Right ventricle myocardium superior (tissue), 1 donor: Measurements from ENCODE around the gene ARHGAP1. TPM values are rescaled to one million over a fixed set of nuclear protein-coding genes. Genes with fewer than 3 reads are reported as not detected.
A peak's percentile ranks its signal among the peaks of the same experiment; 100 is the strongest.
"Not testable (repeated sequence)": the region's sequence is repeated elsewhere in the genome, so short reads cannot be mapped to it uniquely, and the experiment has no call there.

ENCODE experiments used
- ATAC-seq: fragments of 200-7000 bp; cut with Tn5 transposase; one replicate; pipeline ENCODE4 v1.9.1; 2020; ENCODE audit warnings: mild to moderate bottlenecking; ENCODE audit not compliant: poor library complexity
- DNase-seq: peaks from one replicate; pipeline ENCODE4 v3.0.0-alpha.2; 2020
- intact Hi-C: fragments of 100-400 bp; cut with DNase I; formaldehyde crosslinking; loops from one replicate; pipeline ENCODE4 v1.11.2; 2022
- total RNA-seq: library from RNA; stranded (reverse); fragmentation: NEBNext Ultra II Directional; extraction: Animal tissue kit (Norgen Biotek cat#: 25700); gene quantifications from one replicate; pipeline ENCODE4 v1.2.1, GENCODE V29; 2021
- donor health status: DM: no; HTN: yes; CAD: no; lungs with severe emphysema.

The ARHGAP1 gene
- total RNA-seq, 1 donor from 2014 or later, result 60.9 TPM

DNA sequence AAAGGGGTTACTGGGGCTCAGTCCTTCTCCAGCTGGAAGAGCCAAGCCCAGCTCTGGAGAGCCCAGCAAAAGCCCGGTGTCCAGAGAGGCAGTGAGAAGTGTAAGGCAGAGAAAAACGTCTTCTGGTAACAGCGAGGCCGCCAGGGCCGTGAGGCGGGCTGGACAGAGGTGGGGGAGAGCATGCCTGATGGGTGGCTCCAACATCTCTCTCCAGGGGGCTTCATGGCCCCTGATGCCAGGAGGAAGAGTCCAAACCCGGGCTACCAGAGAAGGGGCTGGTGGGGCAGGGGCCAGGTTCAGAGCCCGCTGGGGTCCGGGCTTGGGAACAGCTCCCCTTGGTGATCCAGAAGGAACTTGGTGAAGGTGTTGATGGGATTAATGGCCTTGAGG lies 21.7 kb downstream of the ARHGAP1 start:
- intact Hi-C loops, result no loop called here

DNA sequence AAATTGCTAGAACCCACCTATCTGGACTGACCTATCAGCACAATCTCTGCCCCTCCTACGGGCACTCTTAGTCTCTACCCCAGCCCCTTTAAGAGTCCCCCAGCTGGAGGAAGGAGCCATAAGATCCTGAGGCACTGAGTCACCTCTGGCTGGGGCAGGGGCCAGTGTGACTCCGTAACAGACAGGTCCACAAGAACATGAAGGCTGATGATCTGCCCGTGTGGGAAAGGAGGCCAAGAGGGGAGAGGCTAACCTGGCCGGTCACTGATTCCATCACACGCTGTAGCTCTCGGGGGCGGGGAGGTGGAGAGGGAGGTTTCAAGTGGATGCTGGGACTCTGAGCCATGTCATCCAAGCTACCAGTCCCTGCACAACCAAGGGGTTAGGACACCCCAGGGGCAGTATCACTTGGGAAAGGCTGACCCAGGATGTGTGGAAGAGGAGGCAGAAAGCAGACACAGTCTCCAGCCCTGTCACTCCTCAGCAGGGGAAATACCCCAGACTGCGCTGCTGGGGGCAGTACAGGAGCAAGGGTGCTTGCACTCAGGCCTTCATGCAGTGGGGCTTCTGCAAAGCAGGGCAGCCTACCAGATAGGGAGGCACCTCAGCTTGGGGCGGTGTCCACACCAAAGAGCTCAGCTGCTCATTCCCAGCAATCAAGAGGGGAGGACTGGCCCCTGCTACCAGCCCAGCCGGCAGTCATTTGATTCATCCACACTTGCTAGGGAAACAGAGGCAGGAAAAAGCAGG lies 22.3 kb downstream of the ARHGAP1 start:
- ATAC-seq (no peak), DNase-seq (no peak)
- intact Hi-C loops, result no loop called here

More for the DNA sequence above, 21.7 kb downstream of the ARHGAP1 start:
- DNase-seq (no peak), ATAC-seq (no peak)

DNA sequence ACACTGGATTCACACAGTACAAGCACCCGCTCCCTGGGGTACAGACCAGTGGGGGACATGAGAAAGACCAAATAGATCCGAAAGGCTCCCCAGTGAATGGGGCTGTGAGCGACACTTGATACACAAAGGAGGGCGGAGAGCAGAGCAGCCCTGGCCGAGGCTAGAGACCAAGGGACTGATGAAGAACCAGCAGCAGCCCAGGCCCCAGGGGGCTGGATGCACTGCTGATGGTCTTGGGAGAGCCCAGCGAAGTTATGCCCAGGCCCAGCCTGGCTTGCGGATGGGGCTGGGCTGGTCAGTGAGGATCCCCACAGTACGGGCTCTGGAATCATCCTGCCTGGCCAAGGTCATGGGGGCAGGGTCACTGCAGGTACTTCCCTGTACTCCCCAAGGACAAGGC lies 23.2 kb downstream of the ARHGAP1 start:
- ATAC-seq (no peak), DNase-seq (no peak)
- intact Hi-C loops, result no loop called here

DNA sequence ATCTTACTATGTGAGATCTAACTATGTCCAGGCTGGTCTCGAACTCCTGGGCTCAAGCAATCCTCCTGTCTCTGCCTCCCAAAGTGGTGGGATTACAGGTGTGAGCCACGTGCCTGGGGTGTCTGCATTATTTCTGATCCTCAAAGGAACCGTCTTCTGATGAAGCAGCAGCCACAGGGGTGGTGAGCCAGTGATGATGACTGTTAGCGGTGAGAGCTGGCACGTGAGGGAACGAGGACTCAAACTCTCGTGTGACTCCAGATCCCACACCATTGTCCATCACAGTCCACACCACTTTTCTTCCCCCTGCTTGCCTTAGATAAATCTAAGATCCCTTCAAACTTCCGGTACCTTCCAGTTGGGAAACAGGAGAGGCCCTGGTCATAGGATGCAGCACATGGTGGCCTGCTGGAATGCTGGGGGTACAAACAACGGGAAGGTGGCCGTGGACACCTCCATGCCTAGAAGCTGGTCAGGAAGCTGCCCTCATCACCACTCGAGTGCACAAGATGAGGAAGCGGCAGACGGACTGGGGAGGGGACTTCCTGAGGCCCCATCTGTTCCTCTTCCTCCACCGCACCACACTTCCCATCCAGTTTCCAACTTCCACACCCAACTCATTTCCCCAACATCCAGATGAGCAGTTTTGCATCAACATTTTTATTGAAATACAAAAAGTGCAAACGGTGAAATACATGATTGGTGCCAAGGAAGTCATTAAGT lies 23.8 kb downstream of the ARHGAP1 start:
- intact Hi-C loops, result no loop called here
- ATAC-seq (no peak), DNase-seq (peak; percentile 73)

DNA sequence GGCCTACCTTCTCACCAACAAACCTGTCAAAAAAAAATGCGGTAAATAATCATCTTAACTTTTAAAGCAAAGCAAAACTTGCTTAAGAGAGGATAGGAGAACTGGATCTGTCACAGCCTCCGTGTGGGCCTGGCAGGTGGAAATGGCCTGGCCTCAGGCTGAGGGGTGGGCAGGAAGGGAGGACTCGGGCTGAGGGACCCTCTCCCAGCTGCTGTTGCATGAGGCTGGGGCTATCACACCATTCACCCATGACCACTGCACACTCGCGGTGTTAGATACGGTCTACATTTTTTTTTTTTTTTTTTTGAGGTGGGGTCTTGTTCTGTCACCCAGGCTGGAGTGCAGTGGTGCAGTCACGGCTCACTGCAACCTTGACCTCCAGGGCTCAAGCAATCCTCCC lies 24.5 kb downstream of the ARHGAP1 start:
- intact Hi-C loops, result no loop called here
- ATAC-seq (no peak), DNase-seq (no peak)

DNA sequence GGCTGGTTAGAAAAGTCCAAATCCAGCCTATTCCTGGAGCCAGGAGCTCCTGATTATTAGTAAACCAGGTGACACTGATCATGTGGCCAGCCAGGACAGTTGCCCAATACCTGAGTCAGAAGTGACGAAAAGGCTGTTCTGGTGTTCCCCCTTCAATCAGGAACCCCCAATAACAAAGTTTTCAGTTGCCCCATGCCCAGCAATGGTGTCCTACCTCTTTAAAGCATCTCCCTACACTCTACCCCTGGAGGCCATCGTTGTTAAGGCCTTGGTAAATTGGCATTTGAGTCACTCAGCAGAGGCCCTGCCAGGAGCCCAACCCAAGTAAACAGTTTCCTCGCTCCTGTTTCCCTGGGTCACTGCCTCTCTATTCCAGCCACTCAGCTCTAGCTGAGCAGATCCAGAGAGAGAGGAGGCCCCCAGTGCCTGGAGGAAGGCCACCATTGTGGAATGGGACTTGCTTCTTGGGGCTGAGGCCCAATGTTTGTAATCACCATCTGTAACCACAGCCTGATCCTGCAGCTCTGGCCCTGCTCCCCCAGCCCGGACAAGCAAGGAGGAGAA lies 25.0 kb downstream of the ARHGAP1 start:
- DNase-seq (peak; percentile 77), ATAC-seq (peak; percentile 63)
- intact Hi-C loops, result no loop called here

DNA sequence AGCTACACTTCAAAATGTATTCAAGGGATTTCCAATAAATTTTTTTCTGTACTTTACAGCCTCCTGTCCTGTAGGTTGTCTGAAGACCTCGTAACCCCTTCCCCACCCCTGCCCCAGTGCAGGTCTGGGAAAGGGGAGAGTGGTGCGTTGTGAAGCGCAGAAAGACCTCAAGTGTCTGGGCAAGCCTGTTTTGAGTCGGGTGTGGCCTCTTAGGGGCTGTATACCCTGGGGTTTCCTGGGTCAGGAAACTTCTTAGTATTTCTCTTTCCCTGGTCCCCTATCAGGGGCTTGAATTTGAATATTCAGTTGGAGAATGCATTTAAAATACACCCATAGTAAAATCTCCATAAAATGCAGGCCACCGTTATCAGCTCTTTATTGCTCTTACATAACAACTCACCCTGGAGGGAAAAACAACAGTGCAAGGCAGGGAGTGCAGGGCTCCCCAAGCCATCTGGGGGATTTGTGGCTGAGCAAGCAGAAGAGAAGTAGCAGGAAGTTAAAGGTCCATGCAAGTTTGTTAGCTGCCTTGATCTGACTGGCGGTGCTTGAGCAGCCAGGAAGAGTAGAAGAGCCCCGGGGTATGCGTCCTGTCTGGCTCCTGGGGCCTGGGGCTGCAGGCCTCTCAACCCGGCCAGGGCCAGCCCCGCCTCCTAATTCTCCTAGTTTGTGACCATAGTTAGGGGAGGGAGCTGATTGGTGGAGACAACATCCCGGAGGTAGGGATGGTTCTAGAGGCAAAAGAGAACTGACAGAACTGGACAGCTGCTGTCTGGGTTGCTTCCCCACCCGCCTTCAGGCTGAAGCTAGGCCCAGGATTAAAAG lies 25.7 kb downstream of the ARHGAP1 start:
- intact Hi-C loops, result no loop called here

DNA sequence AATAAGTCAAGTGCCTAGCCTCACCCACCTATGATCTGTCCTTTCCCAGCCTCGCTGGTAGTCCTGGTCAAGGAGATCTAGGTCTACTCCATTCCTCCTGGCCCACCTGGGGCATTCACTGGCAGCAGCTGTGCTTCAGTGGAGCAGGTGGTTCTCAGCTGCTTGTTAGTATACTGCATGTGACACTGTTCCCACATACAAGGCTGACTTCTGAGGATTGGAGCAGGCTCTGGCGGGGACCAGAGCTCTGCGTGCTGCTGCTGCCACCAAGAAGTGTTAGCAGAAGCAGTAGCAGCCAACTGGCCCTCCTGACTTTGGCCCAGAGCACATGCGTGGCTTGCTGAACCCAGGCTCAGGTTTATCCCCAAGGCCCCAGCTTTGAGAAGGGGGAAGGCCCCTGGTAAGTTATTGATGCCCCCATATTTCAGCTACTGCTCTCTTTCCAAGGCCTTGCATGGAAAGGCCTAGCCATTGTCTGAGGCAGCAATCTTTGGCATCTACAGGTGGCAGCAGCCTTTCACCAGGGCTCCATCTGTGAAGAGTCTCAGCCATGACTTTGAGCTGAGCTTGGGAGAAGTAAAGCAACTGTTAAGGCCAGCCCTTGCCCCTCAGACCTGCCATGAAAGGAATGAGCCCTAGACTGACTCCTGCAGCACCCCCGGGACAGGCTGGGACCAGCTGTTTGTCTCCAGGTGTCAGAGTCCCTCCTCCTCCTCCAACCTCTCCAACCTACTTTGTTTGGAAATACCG lies 26.5 kb downstream of the ARHGAP1 start:
- intact Hi-C loops, result no loop called here
- DNase-seq, result no peak
- ATAC-seq, result peak; percentile 5

More for the DNA sequence above, 25.7 kb downstream of the ARHGAP1 start:
- ATAC-seq, result peak; percentile 40
- DNase-seq, result peak; percentile 65

DNA sequence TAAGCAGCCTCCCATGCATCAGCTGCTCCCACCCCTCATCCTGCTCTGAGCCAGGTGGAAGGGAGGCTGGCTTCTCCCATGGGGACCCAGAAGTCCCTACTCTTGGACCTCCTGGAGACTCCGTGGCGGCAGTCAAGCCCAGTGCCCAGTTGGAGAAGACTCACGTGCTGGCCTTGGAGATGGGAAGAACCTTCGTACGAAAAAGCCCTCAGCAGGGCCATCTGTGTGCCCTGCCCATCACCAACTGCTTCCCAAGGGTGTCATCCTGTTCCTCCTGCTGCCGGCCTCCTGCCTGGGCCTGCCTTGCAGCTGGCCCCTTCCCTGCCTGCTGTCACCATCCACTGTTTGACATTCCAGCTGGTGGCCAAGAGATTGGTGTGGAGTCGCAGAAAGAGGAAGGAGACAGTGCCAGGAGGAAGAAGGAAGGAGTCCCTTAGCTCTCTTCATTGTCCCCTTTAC lies 28.0 kb downstream of the ARHGAP1 start:
- ATAC-seq (peak; percentile 1), DNase-seq (no peak)
- intact Hi-C loops, result no loop called here

DNA sequence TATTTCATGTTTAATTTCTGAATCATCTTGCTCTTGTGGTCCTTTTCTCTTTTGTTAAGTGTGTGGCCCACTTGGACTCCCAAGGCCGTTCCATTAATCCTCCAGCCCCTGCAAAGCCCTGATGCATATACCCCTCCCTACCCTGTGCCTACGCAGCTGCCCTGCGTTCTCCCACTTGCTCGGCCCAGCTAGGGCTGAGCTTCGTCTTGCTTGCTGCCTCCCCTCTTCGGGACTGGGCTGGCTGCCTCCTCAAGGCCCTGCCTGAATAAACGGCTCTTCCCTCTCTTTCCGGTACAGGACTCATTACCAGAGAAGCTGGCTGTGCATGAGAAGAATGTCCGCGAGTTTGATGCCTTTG lies 28.5 kb downstream of the ARHGAP1 start:
- ATAC-seq (no peak), DNase-seq (no peak)
- intact Hi-C loops, result no loop called here

DNA sequence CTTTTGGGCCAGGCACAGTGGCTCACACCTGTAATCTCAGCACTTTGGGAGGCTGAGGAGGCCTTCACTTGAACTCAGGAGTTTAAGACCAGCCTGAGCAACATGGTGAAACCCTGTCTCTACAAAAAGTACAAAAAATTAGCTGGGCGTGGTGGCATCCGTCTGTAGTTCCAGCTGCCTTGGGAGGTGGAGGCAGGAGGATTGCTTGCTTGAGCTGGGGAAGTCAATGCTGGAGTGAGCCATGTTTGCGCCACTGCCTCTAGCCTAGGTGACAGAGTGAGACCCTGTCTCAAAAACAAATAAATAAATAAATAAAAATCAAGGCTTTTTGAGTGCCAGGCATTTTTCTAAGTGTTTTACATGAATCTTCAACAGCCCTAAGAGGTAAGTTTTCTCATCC lies 29.9 kb downstream of the ARHGAP1 start:
- intact Hi-C loops, ATAC-seq, DNase-seq: not testable (repeated sequence)

DNA sequence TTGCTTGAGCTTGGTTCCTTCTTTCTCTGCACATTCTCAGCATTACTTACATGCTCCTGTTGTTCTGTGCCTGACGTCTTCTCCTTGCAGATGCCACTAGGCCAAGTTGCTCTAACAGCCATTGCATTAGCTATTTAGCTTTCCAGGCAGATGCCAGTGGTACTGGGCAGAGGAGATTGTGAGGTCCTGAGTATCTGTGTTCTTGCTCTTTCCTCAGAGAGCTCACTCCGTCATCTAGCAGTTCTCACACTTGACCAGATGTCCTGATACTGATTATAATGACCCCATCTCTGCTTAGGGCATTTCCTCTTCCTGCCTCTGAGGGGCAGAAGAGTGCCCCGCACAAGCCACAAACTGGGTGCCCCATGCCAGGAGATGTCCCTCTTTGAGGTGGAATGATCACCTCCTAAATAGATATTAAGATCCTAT lies 30.7 kb downstream of the ARHGAP1 start:
- ATAC-seq (no peak), DNase-seq (no peak)
- intact Hi-C loops, result no loop called here

DNA sequence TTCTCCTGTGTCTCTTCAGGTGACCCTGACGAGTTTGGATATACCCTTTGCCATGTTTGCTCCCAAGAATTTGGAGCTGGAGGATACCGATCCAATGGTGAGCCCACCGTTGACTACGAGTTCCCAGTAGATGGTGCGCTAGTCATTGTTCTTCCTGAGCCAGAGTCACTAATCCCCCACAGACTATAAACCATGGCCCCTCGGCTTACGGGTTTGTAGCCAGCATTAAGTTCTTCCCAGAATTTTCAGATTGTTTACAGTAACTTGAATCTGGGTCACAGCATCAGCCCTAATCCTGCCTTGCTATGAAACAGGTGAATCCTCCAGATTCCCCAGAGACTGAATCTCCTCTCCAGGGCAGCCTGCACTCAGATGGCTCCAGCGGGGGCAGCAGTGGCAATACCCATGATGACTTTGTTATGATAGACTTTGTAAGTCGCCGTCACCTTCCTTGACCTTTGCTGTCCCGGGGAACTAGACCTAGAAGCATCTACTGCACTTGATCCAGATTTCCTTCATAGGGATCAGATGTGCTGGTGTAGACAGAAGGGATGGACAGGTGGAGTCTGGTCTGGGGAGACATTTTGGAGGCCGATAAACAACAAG lies 31.8 kb downstream of the ARHGAP1 start:
- intact Hi-C loops, result no loop called here
- no peak for DNase-seq
- ATAC-seq, result no peak

DNA sequence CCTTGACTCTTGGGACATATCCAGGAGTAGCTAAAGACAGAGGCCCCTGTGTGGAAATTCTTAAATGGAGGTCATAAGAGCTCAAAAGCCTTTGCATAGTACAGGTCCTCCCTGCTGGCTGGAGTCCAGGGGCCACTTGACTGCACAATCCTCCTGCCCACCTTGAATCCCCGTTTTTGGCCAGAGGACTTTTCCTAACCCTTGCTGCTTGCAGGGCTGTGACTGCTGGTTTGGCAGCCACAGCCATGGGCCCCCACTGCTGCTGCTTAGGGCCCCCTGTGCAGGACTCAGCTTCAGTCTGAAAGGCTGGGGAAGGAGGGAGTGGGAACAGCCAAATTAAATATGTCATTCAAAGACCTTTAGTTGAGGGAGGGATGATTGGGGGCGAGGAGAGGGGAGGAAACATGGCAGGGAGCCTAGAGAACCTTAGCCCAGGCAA lies 33.4 kb downstream of the ARHGAP1 start:
- intact Hi-C loops, result no loop called here
- DNase-seq (peak; percentile 65), ATAC-seq (peak; percentile 54)

DNA sequence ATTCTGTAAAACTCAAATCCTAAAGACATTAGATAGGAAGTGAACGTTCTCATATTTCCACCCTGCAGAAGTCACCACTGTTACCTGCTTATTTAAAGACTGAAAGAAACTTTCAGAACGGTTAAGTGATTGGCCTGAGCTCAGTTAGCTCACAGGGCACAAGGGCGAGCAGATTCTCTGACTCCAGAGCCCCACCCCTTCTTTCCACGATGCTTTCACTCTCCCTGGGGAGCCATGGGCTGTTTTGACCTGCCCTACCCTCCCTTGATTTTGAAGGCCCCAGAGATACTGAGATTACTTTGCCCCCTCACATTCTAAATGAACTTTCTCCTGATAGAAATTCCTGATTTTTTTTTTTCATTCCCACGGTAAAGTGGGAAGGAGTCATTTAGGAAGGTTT lies 33.9 kb downstream of the ARHGAP1 start:
- ATAC-seq, result peak; percentile 72
- no peak for DNase-seq
- intact Hi-C loops, result no loop called here

DNA sequence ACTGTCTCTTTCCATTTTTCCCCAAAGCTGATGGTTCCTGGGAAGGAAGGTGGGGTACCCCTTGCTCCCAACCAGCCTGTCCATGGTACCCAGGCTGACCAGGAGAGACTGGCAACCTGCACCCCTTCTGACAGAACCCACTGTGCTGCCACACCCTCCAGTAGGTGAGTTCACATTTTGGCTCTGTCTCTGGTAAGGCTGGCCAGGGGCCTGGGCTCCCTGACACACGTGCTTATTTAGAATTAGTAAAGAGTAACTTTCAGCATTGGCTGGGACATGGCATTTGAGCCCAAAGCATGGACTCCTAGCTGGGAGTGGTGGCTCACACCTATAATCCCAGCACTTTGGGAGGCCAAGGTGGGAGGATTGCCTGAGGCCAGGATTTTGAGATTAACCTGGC lies 35.1 kb downstream of the ARHGAP1 start:
- ATAC-seq, result no peak
- intact Hi-C loops, result no loop called here
- DNase-seq, result no peak

DNA sequence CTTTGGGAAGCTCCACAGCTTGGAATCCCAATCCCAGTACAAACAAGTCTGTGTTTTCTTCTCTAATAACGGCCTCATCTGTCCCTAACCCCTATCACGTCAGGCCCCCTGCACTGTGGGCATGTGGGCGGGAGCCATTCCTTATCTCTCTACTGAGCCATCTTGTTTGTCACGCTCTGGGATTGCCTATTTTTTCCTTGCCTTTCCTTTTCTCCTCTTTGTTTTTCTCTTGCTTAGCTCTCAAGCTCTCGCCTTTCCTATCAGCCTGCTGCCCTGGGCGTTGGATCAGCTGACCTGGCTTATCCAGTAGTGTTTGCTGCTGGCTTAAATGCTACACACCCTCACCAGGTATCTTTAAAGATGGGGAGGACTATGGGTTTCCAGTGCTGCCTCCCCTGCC lies 35.8 kb downstream of the ARHGAP1 start:
- intact Hi-C loops, result no loop called here
- DNase-seq, result no peak
- ATAC-seq, result no peak
